22Rv1 (cell line): ENCODE results near the gene SCUBE3.

ENCODE experiments used
- CTCF ChIP-seq: fragments of 450-650 bp; IDR thresholded peaks from 2 replicates; pipeline ENCODE4 v1.5.1; 2017; ENCODE audit warnings: mild to moderate bottlenecking
- ZFX ChIP-seq: fragments of 450-650 bp; IDR thresholded peaks from 2 replicates; pipeline ENCODE4 v1.6.1; 2017; ENCODE audit warnings: antibody characterized with exemption, borderline replicate concordance

GRCh38 chr6:35223396-35223795 is 9.6 kb downstream of the SCUBE3 start:
- TF ChIP-seq CTCF (no peak), ZFX (no peak)
